ENCODE measurements around the gene CSNK1D.

GRCh38 chr17:82278786-82279391 lies 5.4 kb upstream of the CSNK1D start:
- TF ChIP-seq ZNF513 (tag by site-specific recombination; IDR thresholded peaks at IDR 0.05) (no peak), CTCF (tag by site-specific recombination; IDR thresholded peaks at IDR 0.05) (no peak)
- TF ChIP-seq, protein P1, sequence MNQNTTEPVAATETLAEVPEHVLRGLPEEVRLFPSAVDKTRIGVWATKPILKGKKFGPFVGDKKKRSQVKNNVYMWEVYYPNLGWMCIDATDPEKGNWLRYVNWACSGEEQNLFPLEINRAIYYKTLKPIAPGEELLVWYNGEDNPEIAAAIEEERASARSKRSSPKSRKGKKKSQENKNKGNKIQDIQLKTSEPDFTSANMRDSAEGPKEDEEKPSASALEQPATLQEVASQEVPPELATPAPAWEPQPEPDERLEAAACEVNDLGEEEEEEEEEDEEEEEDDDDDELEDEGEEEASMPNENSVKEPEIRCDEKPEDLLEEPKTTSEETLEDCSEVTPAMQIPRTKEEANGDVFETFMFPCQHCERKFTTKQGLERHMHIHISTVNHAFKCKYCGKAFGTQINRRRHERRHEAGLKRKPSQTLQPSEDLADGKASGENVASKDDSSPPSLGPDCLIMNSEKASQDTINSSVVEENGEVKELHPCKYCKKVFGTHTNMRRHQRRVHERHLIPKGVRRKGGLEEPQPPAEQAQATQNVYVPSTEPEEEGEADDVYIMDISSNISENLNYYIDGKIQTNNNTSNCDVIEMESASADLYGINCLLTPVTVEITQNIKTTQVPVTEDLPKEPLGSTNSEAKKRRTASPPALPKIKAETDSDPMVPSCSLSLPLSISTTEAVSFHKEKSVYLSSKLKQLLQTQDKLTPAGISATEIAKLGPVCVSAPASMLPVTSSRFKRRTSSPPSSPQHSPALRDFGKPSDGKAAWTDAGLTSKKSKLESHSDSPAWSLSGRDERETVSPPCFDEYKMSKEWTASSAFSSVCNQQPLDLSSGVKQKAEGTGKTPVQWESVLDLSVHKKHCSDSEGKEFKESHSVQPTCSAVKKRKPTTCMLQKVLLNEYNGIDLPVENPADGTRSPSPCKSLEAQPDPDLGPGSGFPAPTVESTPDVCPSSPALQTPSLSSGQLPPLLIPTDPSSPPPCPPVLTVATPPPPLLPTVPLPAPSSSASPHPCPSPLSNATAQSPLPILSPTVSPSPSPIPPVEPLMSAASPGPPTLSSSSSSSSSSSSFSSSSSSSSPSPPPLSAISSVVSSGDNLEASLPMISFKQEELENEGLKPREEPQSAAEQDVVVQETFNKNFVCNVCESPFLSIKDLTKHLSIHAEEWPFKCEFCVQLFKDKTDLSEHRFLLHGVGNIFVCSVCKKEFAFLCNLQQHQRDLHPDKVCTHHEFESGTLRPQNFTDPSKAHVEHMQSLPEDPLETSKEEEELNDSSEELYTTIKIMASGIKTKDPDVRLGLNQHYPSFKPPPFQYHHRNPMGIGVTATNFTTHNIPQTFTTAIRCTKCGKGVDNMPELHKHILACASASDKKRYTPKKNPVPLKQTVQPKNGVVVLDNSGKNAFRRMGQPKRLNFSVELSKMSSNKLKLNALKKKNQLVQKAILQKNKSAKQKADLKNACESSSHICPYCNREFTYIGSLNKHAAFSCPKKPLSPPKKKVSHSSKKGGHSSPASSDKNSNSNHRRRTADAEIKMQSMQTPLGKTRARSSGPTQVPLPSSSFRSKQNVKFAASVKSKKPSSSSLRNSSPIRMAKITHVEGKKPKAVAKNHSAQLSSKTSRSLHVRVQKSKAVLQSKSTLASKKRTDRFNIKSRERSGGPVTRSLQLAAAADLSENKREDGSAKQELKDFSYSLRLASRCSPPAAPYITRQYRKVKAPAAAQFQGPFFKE (tag by site-specific recombination; IDR thresholded peaks at IDR 0.05; ENCODE audit: borderline replicate concordance), result no peak
